ENCODE measurements around the gene COX6A1.
A peak's percentile ranks its signal among the peaks of the same experiment; 100 is the strongest.

The COX6A1 gene

GRCh38 chr12:120455302-120455701 lies 17.4 kb downstream of the COX6A1 start:
- H3K4me3 ChIP-seq (ENCODE audit: low read depth, low read length), result no peak overlapping the region
- DNase-seq (ENCODE audit: low read depth), result no peak
- no peak for TF ChIP-seq CTCF (IDR thresholded peaks at IDR 0.05; ENCODE audit: control insufficient read depth, extremely low read depth, insufficient read depth)

- no peak for DNase-seq (ENCODE audit: low read depth)
- TF ChIP-seq CTCF (IDR thresholded peaks at IDR 0.05; ENCODE audit: control insufficient read depth, extremely low read depth, insufficient read depth), result peak; percentile 28; the same call in 1 of the 2 replicates
These were observed 19.2 kb downstream of the COX6A1 start for GRCh38 chr12:120457133-120457532.

GRCh38 chr12:120460157-120460556 lies 22.2 kb downstream of the COX6A1 start:
- no peak for DNase-seq (ENCODE audit: low read depth)
- H3K4me3 ChIP-seq (ENCODE audit: low read depth, low read length), result no peak overlapping the region
- TF ChIP-seq CTCF (IDR thresholded peaks at IDR 0.05; ENCODE audit: control insufficient read depth, extremely low read depth, insufficient read depth), result no peak

More at GRCh38 chr12:120457133-120457532, 19.2 kb downstream of the COX6A1 start:
- H3K4me3 ChIP-seq (ENCODE audit: low read depth, low read length), result no peak overlapping the region

GRCh38 chr12:120462099-120462640 lies 24.3 kb downstream of the COX6A1 start:
- DNase-seq (ENCODE audit: low read depth), result no peak
- TF ChIP-seq CTCF (IDR thresholded peaks at IDR 0.05; ENCODE audit: control insufficient read depth, extremely low read depth, insufficient read depth), result no peak
- no peak overlapping the region for H3K4me3 ChIP-seq (ENCODE audit: low read depth, low read length)

- no peak for DNase-seq (ENCODE audit: low read depth)
- no peak for TF ChIP-seq CTCF (IDR thresholded peaks at IDR 0.05; ENCODE audit: control insufficient read depth, extremely low read depth, insufficient read depth)
- no peak overlapping the region for H3K4me3 ChIP-seq (ENCODE audit: low read depth, low read length)
These were observed 25.8 kb downstream of the COX6A1 start for GRCh38 chr12:120463712-120464111.

GRCh38 chr12:120465756-120466155 lies 27.8 kb downstream of the COX6A1 start:
- no peak for DNase-seq (ENCODE audit: low read depth)
- no peak overlapping the region for H3K4me3 ChIP-seq (ENCODE audit: low read depth, low read length)
- no peak for TF ChIP-seq CTCF (IDR thresholded peaks at IDR 0.05; ENCODE audit: control insufficient read depth, extremely low read depth, insufficient read depth)

Measured in LNCaP clone FGC (cell line).